Colon (tissue), 2 donors: ENCODE data around the gene WDFY3.

Experiments
- FAIRE-seq: peaks from 2 replicates; lab custom pipeline; 2012; peaks lifted over from hg19 to GRCh38; lab: Jason Lieb, UNC
- donor health status: control.
- donor health status: control.

The WDFY3 gene

GRCh38 chr4:84792366-84793301 is 173.9 kb downstream of the WDFY3 start:
- no peak for FAIRE-seq

- no peak for FAIRE-seq
These were observed 175.5 kb downstream of the WDFY3 start for GRCh38 chr4:84790769-84791565.

GRCh38 chr4:84786478-84786877 is 180.0 kb downstream of the WDFY3 start:
- no peak for FAIRE-seq

- FAIRE-seq = no peak
These were observed 184.0 kb downstream of the WDFY3 start for GRCh38 chr4:84782517-84782916.

GRCh38 chr4:84780719-84781118 is 185.8 kb downstream of the WDFY3 start:
- no peak for FAIRE-seq

GRCh38 chr4:84778041-84778440 is 188.4 kb downstream of the WDFY3 start:
- no peak for FAIRE-seq

- FAIRE-seq = no peak
These were observed 199.3 kb downstream of the WDFY3 start for GRCh38 chr4:84767168-84767567.

- no peak for FAIRE-seq
These were observed 213.0 kb downstream of the WDFY3 start for GRCh38 chr4:84753321-84753972.

GRCh38 chr4:84751707-84752106 is 214.8 kb downstream of the WDFY3 start:
- FAIRE-seq = no peak

- no peak for FAIRE-seq
These were observed 215.6 kb downstream of the WDFY3 start for GRCh38 chr4:84750960-84751283.

GRCh38 chr4:84750260-84750959 is 216.1 kb downstream of the WDFY3 start:
- no peak for FAIRE-seq

- no peak for FAIRE-seq
These were observed 226.4 kb downstream of the WDFY3 start for GRCh38 chr4:84740057-84740456.

GRCh38 chr4:84738622-84739021 is 227.9 kb downstream of the WDFY3 start:
- no peak for FAIRE-seq

GRCh38 chr4:84737656-84738055 is 228.8 kb downstream of the WDFY3 start:
- no peak for FAIRE-seq

- no peak for FAIRE-seq
These were observed 232.5 kb downstream of the WDFY3 start for GRCh38 chr4:84734037-84734436.

- FAIRE-seq = no peak
These were observed 233.0 kb downstream of the WDFY3 start for GRCh38 chr4:84733343-84734033.

- no peak for FAIRE-seq
These were observed 236.1 kb downstream of the WDFY3 start for GRCh38 chr4:84730375-84730774.

- FAIRE-seq = no peak
These were observed 239.0 kb downstream of the WDFY3 start for GRCh38 chr4:84727491-84727890.

GRCh38 chr4:84726356-84726755 is 240.1 kb downstream of the WDFY3 start:
- FAIRE-seq = no peak

- no peak for FAIRE-seq
These were observed 243.8 kb downstream of the WDFY3 start for GRCh38 chr4:84722720-84723119.

GRCh38 chr4:84719115-84719514 is 247.4 kb downstream of the WDFY3 start:
- FAIRE-seq = no peak

- no peak for FAIRE-seq
These were observed 247.8 kb downstream of the WDFY3 start for GRCh38 chr4:84718699-84719098.
